ENCODE measurements around the gene NFATC2. TPM values are rescaled to one million over a fixed set of nuclear protein-coding genes. Genes with fewer than 3 reads are reported as not detected.

NFATC2 gene
- total RNA-seq, 1 experiment from 2014 or later: 0.61 TPM

DNA sequence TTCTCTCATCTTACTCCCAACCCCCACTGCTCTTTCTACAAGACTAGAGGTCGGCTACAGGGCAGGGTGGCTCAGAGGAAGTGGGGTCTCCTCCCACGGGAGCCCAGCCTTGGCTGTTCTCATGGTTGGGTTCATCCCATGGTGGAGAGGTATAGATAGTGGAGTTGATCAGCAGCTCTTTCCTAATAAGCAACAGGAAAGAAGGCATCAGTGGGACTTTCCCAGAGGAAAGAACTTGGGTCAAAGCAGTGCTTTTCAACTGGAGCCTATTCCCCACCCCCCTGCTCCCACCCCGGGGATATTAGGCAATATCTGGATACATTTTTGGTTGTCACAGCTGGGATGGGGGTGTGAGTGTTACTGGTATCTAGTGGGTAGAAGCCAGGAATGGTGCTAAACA, 200.9 kb downstream of the NFATC2 start:
- Histone ChIP-seq H2BK20ac (ENCODE audit: low read depth, low read length, poor library complexity, severe bottlenecking) (no peak overlapping the region), H3K27ac (ENCODE audit: insufficient read length, low read depth, low read length) (no peak overlapping the region), H3K23me2 (ENCODE audit: insufficient read length, low read depth, low read length, poor library complexity, severe bottlenecking) (no peaks in the 10 kb centered on the region), H3K79me2 (ENCODE audit: insufficient read depth, low read length) (no peaks in the 10 kb centered on the region), H3K27me3 (ENCODE audit: insufficient read depth, low read length) (no peaks in the 10 kb centered on the region), H3K23ac (ENCODE audit: insufficient read length, low read depth, low read length) (no peak overlapping the region), H3T11ph (ENCODE audit: low read length) (no peak overlapping the region), H2BK120ac (ENCODE audit: low read depth, low read length, poor library complexity, severe bottlenecking) (no peak overlapping the region), H2BK15ac (ENCODE audit: low read depth, low read length) (no peak overlapping the region), H3K79me1 (ENCODE audit: insufficient read depth, low read depth, low read length, poor library complexity, severe bottlenecking) (no peaks in the 10 kb centered on the region), H3K9me3 (ENCODE audit: control insufficient read depth, low read depth, low read length) (no peaks in the 10 kb centered on the region), H2BK5ac (ENCODE audit: insufficient read length, low read length) (no peak overlapping the region), H4K91ac (ENCODE audit: insufficient read length, low read depth, low read length) (no peak overlapping the region), H3K4me1 (ENCODE audit: insufficient read depth, low read length) (no peaks in the 10 kb centered on the region), H3K18ac (ENCODE audit: insufficient read length, low read depth, low read length) (no peak overlapping the region), H2BK12ac (ENCODE audit: insufficient read length, low read depth, low read length) (no peak overlapping the region), H3K56ac (ENCODE audit: insufficient read length, low read depth, low read length) (no peak overlapping the region), H3K9ac (ENCODE audit: extremely low read depth, insufficient read length, low read length) (no peak overlapping the region), H4K20me1 (ENCODE audit: control insufficient read depth, insufficient read depth, insufficient read length) (no peaks in the 10 kb centered on the region), H2AK5ac (ENCODE audit: insufficient read length, low read length) (no peak overlapping the region), H4K8ac (replicated peaks; ENCODE audit: insufficient read length, low read depth, low read length) (no peak overlapping the region), H2AFZ (ENCODE audit: low read length) (no peak overlapping the region), H3K4me2 (ENCODE audit: insufficient read depth, insufficient read length, low read length) (no peak overlapping the region), H3K14ac (ENCODE audit: insufficient read depth, low read length) (no peak overlapping the region; the same call in 1 of the 2 replicates), H3K4ac (ENCODE audit: low read depth, low read length) (no peak overlapping the region), H4K5ac (ENCODE audit: insufficient read length, low read depth, low read length) (no peak overlapping the region)
- Mint-ChIP-seq H3K4me3 (no peak overlapping the region), H3K27me3 (ENCODE audit: low read depth) (peaks cover 6% of the 10 kb centered on the region), H3K36me3 (ENCODE audit: insufficient read depth in 1 of 3, low read depth in 3 of 3) (peaks cover 0 to 4% (median 3%) of the 10 kb centered on the region in 3 experiments; a peak in 3 of 7 replicates), H3K4me1 (peaks cover 4 to 5% of the 10 kb centered on the region in 2 experiments), H3K27ac (peak overlapping the region in 1 of 3 experiments; percentile 83; a peak in 1 of 7 replicates), H3K9me3 (peaks cover 6 to 14% of the 10 kb centered on the region in 2 experiments; a peak in 4 of 5 replicates)
- no CpG with 5 or more reads among the region's 3 CpGs for WGBS (ENCODE audit: extremely low coverage, insufficient read length, low lambda C conversion rate)
- no peak for TF ChIP-seq CTCF (conservative IDR thresholded peaks at IDR 0.05)
- DNase-seq: no peak
